Ovary (tissue), 9 donors: Measurements from ENCODE around the gene LCP2. TPM values are rescaled to one million over a fixed set of nuclear protein-coding genes. Genes with fewer than 3 reads are reported as not detected.
A peak's percentile ranks its signal among the peaks of the same experiment; 100 is the strongest.

Experiments
- DNase-seq, 5 donors: peaks; one replicate each; pipeline ENCODE4 v3.0.0-alpha.2; 2019 to 2020
- H3K27ac ChIP-seq, 2 donors: fragments of 200-600 bp; one replicate each; pipeline versions ENCODE4 v1.5.1 to v1.8.0; 2019 to 2022
- H3K27me3 ChIP-seq: fragments of 200-600 bp; one replicate; pipeline ENCODE4 v1.8.0; 2022
- H3K36me3 ChIP-seq: fragments of 200-600 bp; sonication (generic); one replicate; pipeline ENCODE4 v1.5.1; 2019
- H3K4me1 ChIP-seq: one replicate; pipeline ENCODE4 v1.8.1; 2013; ENCODE audit warnings: mild to moderate bottlenecking, moderate library complexity; ENCODE audit not compliant: insufficient read depth
- H3K4me3 ChIP-seq: fragments of 200-600 bp; sonication (generic); one replicate; pipeline ENCODE4 v1.5.1; 2017
- H3K9me3 ChIP-seq, 2 donors: fragments of 200-600 bp in 1 of 2; sonication (generic) in 1 of 2; one replicate each; pipeline versions ENCODE4 v1.5.1 to v1.8.1; 2013 to 2019; ENCODE audit warnings: mild to moderate bottlenecking in 1 of 2, moderate library complexity in 1 of 2
- CTCF ChIP-seq, 3 donors: fragments of 450-650 bp in 2 of 3; fragments of 200-600 bp in 1 of 3; IDR thresholded peaks; one replicate each; pipeline versions ENCODE4 v1.5.1 to v1.8.0; 2016 to 2022; ENCODE audit warnings: antibody characterized with exemption in 3 of 3, mild to moderate bottlenecking in 1 of 3
- EP300 ChIP-seq: sonication (generic); formaldehyde crosslinking; IDR thresholded peaks from one replicate; pipeline ENCODE4 v1.6.1; 2017; ENCODE audit warnings: antibody characterized with exemption
- POLR2A ChIP-seq: fragments of 450-650 bp; IDR thresholded peaks from one replicate; pipeline ENCODE4 v1.6.1; 2017; ENCODE audit warnings: antibody characterized with exemption, mild to moderate bottlenecking, moderate library complexity
- whole genome bisulfite sequencing, 3 donors: extraction: QIAGEN DNeasy Blood & Tissue Kit in 1 of 3; methylation state at CpG; one replicate each; pipeline versions ENCODE4 v1.1.5 to v1.1.7; 2013 to 2017; 5-methylcytosine and 5-hydroxymethylcytosine counted together
- intact Hi-C, 4 donors: fragments of 100-400 bp; cut with DNase I; formaldehyde crosslinking; loops; one replicate each; pipeline versions ENCODE4 v1.11.0 to v1.15.1; 2022 to 2023
- polyA plus RNA-seq, 2 donors: library from polyadenylated mRNA; stranded (reverse); fragments of 200-250 nt in 1 of 2; fragments of 350-450 nt in 1 of 2; fragmentation: Illumina TruSeq in 1 of 2; extraction: RNeasy Lipid Tissue Mini Kit (QIAGEN cat#74804) in 1 of 2; gene quantifications; one replicate each; pipeline ENCODE4 v1.2.3, GENCODE V29; 2013 to 2014
- total RNA-seq, 7 donors: library from RNA; depleted of rRNA in 2 of 7; stranded (reverse); fragments of >200 nt in 2 of 7; fragmentation: NEBNext Ultra II Directional in 3 of 7; extraction: Animal tissue kit (Norgen Biotek cat#: 25700) in 3 of 7; gene quantifications; one replicate each; pipeline versions ENCODE4 v1.1.0 to v1.2.4, GENCODE V29; 2016 to 2023
- donor health status: DM: no; HTN: no; CAD: no; lungs with moderate emphysema.
- donor health status: DM: no; HTN: no; CAD: no.
- donor health status: Bipolar disorder and iron deficiency.
- donor health status: DM: yes; HTN: yes; CAD: no.
- donor health status: DM: no; HTN: no; CAD: no.
- donor health status: DM: yes; HTN: yes; CAD: no.

The LCP2 gene
- total and polyA plus RNA-seq, 9 donors = 3.1 to 31.1 (median 6.4) TPM

GRCh38 chr5:170300361-170301013 lies 2.9 kb upstream of the LCP2 start:
- Histone ChIP-seq H3K36me3 (no peaks in the 10 kb centered on the region), H3K9me3 (no peaks in the 10 kb centered on the region), H3K4me3 (no peak overlapping the region), H3K27ac (no peak overlapping the region), H3K4me1 (peaks cover 15% of the 10 kb centered on the region), H3K27me3 (no peaks in the 10 kb centered on the region)
- no peak for DNase-seq
- TF ChIP-seq EP300 (no peak), POLR2A (no peak)
- intact Hi-C loops = no loop called here
- 94 to 96% (median 94%) methylated on average over 7 of the region's 7 CpGs for whole genome bisulfite sequencing, 3 donors

GRCh38 chr5:170296935-170297588 lies 515 bp downstream of the LCP2 start:
- H3K27me3 ChIP-seq = no peaks in the 10 kb centered on the region
- 87 to 93% (median 88%) methylated on average over 12 of the region's 12 CpGs for WGBS, 3 donors
- peak overlapping the region; percentile 1 for H3K4me3 ChIP-seq
- no peak for TF ChIP-seq CTCF (IDR thresholded peaks at IDR 0.05)
- no peak for TF ChIP-seq EP300
- TF ChIP-seq POLR2A = no peak
- peaks cover 2% of the 10 kb centered on the region for H3K4me1 ChIP-seq
- H3K9me3 ChIP-seq = no peaks in the 10 kb centered on the region
- no peak for DNase-seq
- no peak overlapping the region for H3K27ac ChIP-seq
- H3K36me3 ChIP-seq = no peaks in the 10 kb centered on the region
- intact Hi-C loops = no loop called here

- WGBS, 3 donors = 72 to 89% (median 75%) methylated on average over 13 of the region's 13 CpGs
- intact Hi-C loops = no loop called here
- peaks cover 2% of the 10 kb centered on the region for H3K4me1 ChIP-seq
- no peak for DNase-seq
- no peak for TF ChIP-seq CTCF (IDR thresholded peaks at IDR 0.05)
- no peak overlapping the region for H3K4me3 ChIP-seq
- no peaks in the 10 kb centered on the region for H3K27me3 ChIP-seq
- H3K27ac ChIP-seq = no peak overlapping the region
- H3K9me3 ChIP-seq = no peaks in the 10 kb centered on the region
- no peaks in the 10 kb centered on the region for H3K36me3 ChIP-seq
Observed at GRCh38 chr5:170296036-170296934, 1.3 kb downstream of the LCP2 start.

- Histone ChIP-seq H3K27ac (no peak overlapping the region), H3K4me3 (no peak overlapping the region)
- intact Hi-C loops = no loop called here
Observed at GRCh38 chr5:170294556-170294955, 3.0 kb downstream of the LCP2 start.

More at GRCh38 chr5:170294556-170294955, 3.0 kb downstream of the LCP2 start:
- H3K27me3 ChIP-seq = no peaks in the 10 kb centered on the region
- no peaks in the 10 kb centered on the region for H3K9me3 ChIP-seq
- no peaks in the 10 kb centered on the region for H3K36me3 ChIP-seq
- H3K4me1 ChIP-seq = peaks cover 2% of the 10 kb centered on the region
- no peak for TF ChIP-seq EP300
- no peak for TF ChIP-seq CTCF (IDR thresholded peaks at IDR 0.05)
- no peak for TF ChIP-seq POLR2A
- DNase-seq = no peak
